NCI-H1436 treated with DMSO at 0.1 percent for 48 hours (cell line): Measurements from ENCODE around the gene SEMA4D.

Source experiments
- DNase-seq: peaks from one replicate; lab custom pipeline; 2025; lab: John Stamatoyannopoulos, UW

The SEMA4D gene

GRCh38 chr9:89431930-89432725, 65.8 kb downstream of the SEMA4D start:
- DNase-seq = no peak

- DNase-seq = no peak
These were observed 66.9 kb downstream of the SEMA4D start for GRCh38 chr9:89430995-89431394.

- DNase-seq = no peak
These were observed 68.7 kb downstream of the SEMA4D start for GRCh38 chr9:89428901-89429890.

GRCh38 chr9:89428222-89428761, 69.6 kb downstream of the SEMA4D start:
- DNase-seq = no peak

- no peak for DNase-seq
These were observed 70.2 kb downstream of the SEMA4D start for GRCh38 chr9:89427621-89428221.

- no peak for DNase-seq
These were observed 71.4 kb downstream of the SEMA4D start for GRCh38 chr9:89426384-89426961.

GRCh38 chr9:89425921-89426383, 72.0 kb downstream of the SEMA4D start:
- DNase-seq = no peak

GRCh38 chr9:89425024-89425805, 72.7 kb downstream of the SEMA4D start:
- no peak for DNase-seq

GRCh38 chr9:89422151-89422975, 75.5 kb downstream of the SEMA4D start:
- no peak for DNase-seq

GRCh38 chr9:89421595-89421994, 76.3 kb downstream of the SEMA4D start:
- DNase-seq = no peak

GRCh38 chr9:89420397-89421178, 77.3 kb downstream of the SEMA4D start:
- no peak for DNase-seq

- DNase-seq = no peak
These were observed 77.9 kb downstream of the SEMA4D start for GRCh38 chr9:89419978-89420394.

- no peak for DNase-seq
These were observed 78.9 kb downstream of the SEMA4D start for GRCh38 chr9:89418882-89419640.

GRCh38 chr9:89418474-89418845, 79.5 kb downstream of the SEMA4D start:
- no peak for DNase-seq

- DNase-seq = no peak
These were observed 80.0 kb downstream of the SEMA4D start for GRCh38 chr9:89417832-89418473.

GRCh38 chr9:89414670-89415324, 83.1 kb downstream of the SEMA4D start:
- no peak for DNase-seq

- no peak for DNase-seq
These were observed 83.8 kb downstream of the SEMA4D start for GRCh38 chr9:89413963-89414638.
